WTC11 (cell line): ENCODE data around the gene PLLP.

Experiments used
- NR1H2 ChIP-seq: sonication (generic); formaldehyde crosslinking; IDR thresholded peaks from 2 replicates; pipeline ENCODE4 v1.9.0; 2021; ENCODE audit warnings: mild to moderate bottlenecking, moderate library complexity, missing genetic modification reagents
- TF ChIP-seq, protein P1 (sequence below): sonication (generic); formaldehyde crosslinking; IDR thresholded peaks from 2 replicates; pipeline ENCODE4 v1.8.1; 2023; ENCODE audit warnings: mild to moderate bottlenecking, missing genetic modification reagents, moderate library complexity
- TF ChIP-seq, protein P2 (sequence below): sonication (generic); formaldehyde crosslinking; IDR thresholded peaks from 2 replicates; pipeline ENCODE4 v1.8.0; 2022; ENCODE audit warnings: missing genetic modification reagents
- TF ChIP-seq, protein P3 (sequence below): fragments of 200-600 bp; IDR thresholded peaks from 2 replicates; pipeline ENCODE4 v1.8.0; 2022; ENCODE audit warnings: antibody characterized with exemption
- TF ChIP-seq, protein P4 (sequence below): sonication (generic); formaldehyde crosslinking; IDR thresholded peaks from 2 replicates; pipeline ENCODE4 v1.8.0; 2022; ENCODE audit warnings: mild to moderate bottlenecking, missing genetic modification reagents
- TF ChIP-seq, protein P5 (sequence below): sonication (generic); formaldehyde crosslinking; IDR thresholded peaks from 2 replicates; pipeline ENCODE4 v1.8.1; 2023; ENCODE audit warnings: mild to moderate bottlenecking, missing genetic modification reagents, moderate library complexity
- TF ChIP-seq, protein P6 (sequence below): fragments of 250-450 bp; sonication (Bioruptor Pico); IDR thresholded peaks from 2 replicates; pipeline ENCODE4 v1.9.0; 2021; ENCODE audit warnings: mild to moderate bottlenecking

DNA sequence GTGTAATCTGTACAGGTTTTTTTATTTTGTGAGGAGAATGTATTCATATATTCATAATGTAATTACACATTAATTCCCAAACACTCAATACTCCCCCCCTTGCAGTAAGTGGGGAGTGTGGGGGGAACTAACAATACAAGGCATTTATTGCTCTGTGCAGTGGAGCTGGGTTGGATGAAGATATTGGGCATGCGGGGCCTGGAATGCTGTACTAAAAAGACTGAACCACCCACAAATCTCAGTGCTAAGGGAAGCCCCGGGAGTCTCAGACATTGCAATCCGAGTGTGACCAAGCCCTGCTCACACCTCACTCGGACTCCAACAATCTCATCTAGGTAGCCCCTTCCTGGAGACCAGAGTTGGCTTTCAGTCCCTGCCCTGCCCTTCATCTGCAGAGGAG, 6.0 kb downstream of the PLLP start:
- TF ChIP-seq, protein P1, sequence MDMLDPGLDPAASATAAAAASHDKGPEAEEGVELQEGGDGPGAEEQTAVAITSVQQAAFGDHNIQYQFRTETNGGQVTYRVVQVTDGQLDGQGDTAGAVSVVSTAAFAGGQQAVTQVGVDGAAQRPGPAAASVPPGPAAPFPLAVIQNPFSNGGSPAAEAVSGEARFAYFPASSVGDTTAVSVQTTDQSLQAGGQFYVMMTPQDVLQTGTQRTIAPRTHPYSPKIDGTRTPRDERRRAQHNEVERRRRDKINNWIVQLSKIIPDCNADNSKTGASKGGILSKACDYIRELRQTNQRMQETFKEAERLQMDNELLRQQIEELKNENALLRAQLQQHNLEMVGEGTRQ (CRISPR knock-in tag): no peak
- TF ChIP-seq, protein P2, sequence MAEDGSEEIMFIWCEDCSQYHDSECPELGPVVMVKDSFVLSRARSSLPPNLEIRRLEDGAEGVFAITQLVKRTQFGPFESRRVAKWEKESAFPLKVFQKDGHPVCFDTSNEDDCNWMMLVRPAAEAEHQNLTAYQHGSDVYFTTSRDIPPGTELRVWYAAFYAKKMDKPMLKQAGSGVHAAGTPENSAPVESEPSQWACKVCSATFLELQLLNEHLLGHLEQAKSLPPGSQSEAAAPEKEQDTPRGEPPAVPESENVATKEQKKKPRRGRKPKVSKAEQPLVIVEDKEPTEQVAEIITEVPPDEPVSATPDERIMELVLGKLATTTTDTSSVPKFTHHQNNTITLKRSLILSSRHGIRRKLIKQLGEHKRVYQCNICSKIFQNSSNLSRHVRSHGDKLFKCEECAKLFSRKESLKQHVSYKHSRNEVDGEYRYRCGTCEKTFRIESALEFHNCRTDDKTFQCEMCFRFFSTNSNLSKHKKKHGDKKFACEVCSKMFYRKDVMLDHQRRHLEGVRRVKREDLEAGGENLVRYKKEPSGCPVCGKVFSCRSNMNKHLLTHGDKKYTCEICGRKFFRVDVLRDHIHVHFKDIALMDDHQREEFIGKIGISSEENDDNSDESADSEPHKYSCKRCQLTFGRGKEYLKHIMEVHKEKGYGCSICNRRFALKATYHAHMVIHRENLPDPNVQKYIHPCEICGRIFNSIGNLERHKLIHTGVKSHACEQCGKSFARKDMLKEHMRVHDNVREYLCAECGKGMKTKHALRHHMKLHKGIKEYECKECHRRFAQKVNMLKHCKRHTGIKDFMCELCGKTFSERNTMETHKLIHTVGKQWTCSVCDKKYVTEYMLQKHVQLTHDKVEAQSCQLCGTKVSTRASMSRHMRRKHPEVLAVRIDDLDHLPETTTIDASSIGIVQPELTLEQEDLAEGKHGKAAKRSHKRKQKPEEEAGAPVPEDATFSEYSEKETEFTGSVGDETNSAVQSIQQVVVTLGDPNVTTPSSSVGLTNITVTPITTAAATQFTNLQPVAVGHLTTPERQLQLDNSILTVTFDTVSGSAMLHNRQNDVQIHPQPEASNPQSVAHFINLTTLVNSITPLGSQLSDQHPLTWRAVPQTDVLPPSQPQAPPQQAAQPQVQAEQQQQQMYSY (CRISPR knock-in tag): no peak
- TF ChIP-seq, protein P3, sequence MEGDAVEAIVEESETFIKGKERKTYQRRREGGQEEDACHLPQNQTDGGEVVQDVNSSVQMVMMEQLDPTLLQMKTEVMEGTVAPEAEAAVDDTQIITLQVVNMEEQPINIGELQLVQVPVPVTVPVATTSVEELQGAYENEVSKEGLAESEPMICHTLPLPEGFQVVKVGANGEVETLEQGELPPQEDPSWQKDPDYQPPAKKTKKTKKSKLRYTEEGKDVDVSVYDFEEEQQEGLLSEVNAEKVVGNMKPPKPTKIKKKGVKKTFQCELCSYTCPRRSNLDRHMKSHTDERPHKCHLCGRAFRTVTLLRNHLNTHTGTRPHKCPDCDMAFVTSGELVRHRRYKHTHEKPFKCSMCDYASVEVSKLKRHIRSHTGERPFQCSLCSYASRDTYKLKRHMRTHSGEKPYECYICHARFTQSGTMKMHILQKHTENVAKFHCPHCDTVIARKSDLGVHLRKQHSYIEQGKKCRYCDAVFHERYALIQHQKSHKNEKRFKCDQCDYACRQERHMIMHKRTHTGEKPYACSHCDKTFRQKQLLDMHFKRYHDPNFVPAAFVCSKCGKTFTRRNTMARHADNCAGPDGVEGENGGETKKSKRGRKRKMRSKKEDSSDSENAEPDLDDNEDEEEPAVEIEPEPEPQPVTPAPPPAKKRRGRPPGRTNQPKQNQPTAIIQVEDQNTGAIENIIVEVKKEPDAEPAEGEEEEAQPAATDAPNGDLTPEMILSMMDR: no peak
- TF ChIP-seq, protein P4, sequence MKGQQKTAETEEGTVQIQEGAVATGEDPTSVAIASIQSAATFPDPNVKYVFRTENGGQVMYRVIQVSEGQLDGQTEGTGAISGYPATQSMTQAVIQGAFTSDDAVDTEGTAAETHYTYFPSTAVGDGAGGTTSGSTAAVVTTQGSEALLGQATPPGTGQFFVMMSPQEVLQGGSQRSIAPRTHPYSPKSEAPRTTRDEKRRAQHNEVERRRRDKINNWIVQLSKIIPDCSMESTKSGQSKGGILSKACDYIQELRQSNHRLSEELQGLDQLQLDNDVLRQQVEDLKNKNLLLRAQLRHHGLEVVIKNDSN: no peak
- no peak for TF ChIP-seq NR1H2 (CRISPR knock-in tag)
- TF ChIP-seq, protein P5, sequence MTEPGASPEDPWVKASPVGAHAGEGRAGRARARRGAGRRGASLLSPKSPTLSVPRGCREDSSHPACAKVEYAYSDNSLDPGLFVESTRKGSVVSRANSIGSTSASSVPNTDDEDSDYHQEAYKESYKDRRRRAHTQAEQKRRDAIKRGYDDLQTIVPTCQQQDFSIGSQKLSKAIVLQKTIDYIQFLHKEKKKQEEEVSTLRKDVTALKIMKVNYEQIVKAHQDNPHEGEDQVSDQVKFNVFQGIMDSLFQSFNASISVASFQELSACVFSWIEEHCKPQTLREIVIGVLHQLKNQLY (CRISPR knock-in tag): no peak
- TF ChIP-seq, protein P6, sequence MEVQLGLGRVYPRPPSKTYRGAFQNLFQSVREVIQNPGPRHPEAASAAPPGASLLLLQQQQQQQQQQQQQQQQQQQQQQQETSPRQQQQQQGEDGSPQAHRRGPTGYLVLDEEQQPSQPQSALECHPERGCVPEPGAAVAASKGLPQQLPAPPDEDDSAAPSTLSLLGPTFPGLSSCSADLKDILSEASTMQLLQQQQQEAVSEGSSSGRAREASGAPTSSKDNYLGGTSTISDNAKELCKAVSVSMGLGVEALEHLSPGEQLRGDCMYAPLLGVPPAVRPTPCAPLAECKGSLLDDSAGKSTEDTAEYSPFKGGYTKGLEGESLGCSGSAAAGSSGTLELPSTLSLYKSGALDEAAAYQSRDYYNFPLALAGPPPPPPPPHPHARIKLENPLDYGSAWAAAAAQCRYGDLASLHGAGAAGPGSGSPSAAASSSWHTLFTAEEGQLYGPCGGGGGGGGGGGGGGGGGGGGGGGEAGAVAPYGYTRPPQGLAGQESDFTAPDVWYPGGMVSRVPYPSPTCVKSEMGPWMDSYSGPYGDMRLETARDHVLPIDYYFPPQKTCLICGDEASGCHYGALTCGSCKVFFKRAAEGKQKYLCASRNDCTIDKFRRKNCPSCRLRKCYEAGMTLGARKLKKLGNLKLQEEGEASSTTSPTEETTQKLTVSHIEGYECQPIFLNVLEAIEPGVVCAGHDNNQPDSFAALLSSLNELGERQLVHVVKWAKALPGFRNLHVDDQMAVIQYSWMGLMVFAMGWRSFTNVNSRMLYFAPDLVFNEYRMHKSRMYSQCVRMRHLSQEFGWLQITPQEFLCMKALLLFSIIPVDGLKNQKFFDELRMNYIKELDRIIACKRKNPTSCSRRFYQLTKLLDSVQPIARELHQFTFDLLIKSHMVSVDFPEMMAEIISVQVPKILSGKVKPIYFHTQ (CRISPR knock-in tag): no peak
